Liver (tissue), 9 donors: ENCODE results near the gene UBE2M. TPM values are rescaled to one million over a fixed set of nuclear protein-coding genes. Genes with fewer than 3 reads are reported as not detected.
"Not testable (repeated sequence)": the region's sequence is repeated elsewhere in the genome, so short reads cannot be mapped to it uniquely, and the experiment has no call there.

ENCODE experiments used
- DNase-seq: peaks from one replicate; pipeline ENCODE4 v3.0.0-alpha.2; 2017; ENCODE audit warnings: low spot score
- H3K27ac ChIP-seq, 2 donors: one replicate each; pipeline ENCODE4 v1.7.0; 2013; ENCODE audit warnings: inconsistent platforms in 2 of 2, low read length in 2 of 2, control low read depth in 1 of 2, low read depth in 1 of 2, mild to moderate bottlenecking in 1 of 2
- H3K27me3 ChIP-seq, 4 donors: one replicate each; pipeline versions ENCODE4 v1.6.1 to v1.7.0; 2013; ENCODE audit warnings: low read length in 3 of 4, inconsistent platforms in 1 of 4, mild to moderate bottlenecking in 1 of 4, moderate library complexity in 1 of 4; ENCODE audit not compliant: control insufficient read depth in 4 of 4, insufficient read depth in 4 of 4
- H3K36me3 ChIP-seq, 4 donors: one replicate each; pipeline versions ENCODE4 v1.6.1 to v1.7.0; 2013; ENCODE audit warnings: low read length in 3 of 4, mild to moderate bottlenecking in 3 of 4, low read depth in 1 of 4, moderate library complexity in 1 of 4; ENCODE audit not compliant: control insufficient read depth in 4 of 4, insufficient read depth in 3 of 4
- H3K4me1 ChIP-seq, 4 donors: one replicate each; pipeline versions ENCODE4 v1.6.1 to v1.7.0; 2013; ENCODE audit warnings: low read length in 3 of 4, mild to moderate bottlenecking in 3 of 4, moderate library complexity in 1 of 4; ENCODE audit not compliant: control insufficient read depth in 4 of 4, insufficient read depth in 4 of 4
- H3K4me3 ChIP-seq, 3 donors: one replicate each; pipeline versions ENCODE4 v1.6.1 to v1.7.0; 2013; ENCODE audit warnings: low read length in 3 of 3, control low read depth in 1 of 3, low read depth in 1 of 3, mild to moderate bottlenecking in 1 of 3
- H3K9ac ChIP-seq, 2 donors: one replicate each; pipeline ENCODE4 v1.7.0; 2013; ENCODE audit warnings: low read length in 2 of 2, mild to moderate bottlenecking in 2 of 2, moderate library complexity in 2 of 2, control low read depth in 1 of 2, low read depth in 1 of 2
- H3K9me3 ChIP-seq, 4 donors: one replicate each; pipeline versions ENCODE4 v1.6.1 to v1.7.0; 2013; ENCODE audit warnings: low read length in 3 of 4; ENCODE audit not compliant: control insufficient read depth in 4 of 4
- ATF3 ChIP-seq: IDR thresholded peaks from 2 replicates; pipeline ENCODE4 v1.6.1; 2016; ENCODE audit warnings: antibody characterized with exemption
- CTCF ChIP-seq: fragments of 150-350 bp; IDR thresholded peaks from 2 replicates; pipeline ENCODE4 v1.5.1; 2017; ENCODE audit warnings: improper control_type of control experiment, low read depth, low read length; ENCODE audit not compliant: missing input control
- EGR1 ChIP-seq, 2 donors: IDR thresholded peaks; 2 replicates each; pipeline ENCODE4 v1.6.1; 2016 to 2018; ENCODE audit warnings: antibody characterized with exemption in 2 of 2, low read depth in 2 of 2
- FOXA1 ChIP-seq: IDR thresholded peaks from 2 replicates; pipeline ENCODE4 v1.6.1; 2016; ENCODE audit warnings: antibody characterized with exemption
- FOXA2 ChIP-seq: IDR thresholded peaks from 2 replicates; pipeline ENCODE4 v1.6.1; 2016; ENCODE audit warnings: antibody characterized with exemption
- GABPA ChIP-seq, 2 donors: IDR thresholded peaks in 1 of 2; conservative IDR thresholded peaks in 1 of 2; 2 replicates each; pipeline ENCODE4 v1.6.1; 2016; ENCODE audit warnings: antibody characterized with exemption in 2 of 2, mild to moderate bottlenecking in 1 of 2, moderate library complexity in 1 of 2
- HNF4A ChIP-seq, 2 donors: conservative IDR thresholded peaks; 2 replicates each; pipeline ENCODE4 v1.6.1; 2016; ENCODE audit warnings: antibody characterized with exemption in 2 of 2, mild to moderate bottlenecking in 2 of 2
- HNF4G ChIP-seq: IDR thresholded peaks from 2 replicates; pipeline ENCODE4 v1.6.1; 2016; ENCODE audit warnings: antibody characterized with exemption
- MAX ChIP-seq: IDR thresholded peaks from 2 replicates; pipeline ENCODE4 v1.6.1; 2016; ENCODE audit warnings: antibody characterized with exemption
- NR2F2 ChIP-seq: IDR thresholded peaks from 2 replicates; pipeline ENCODE4 v1.6.1; 2016; ENCODE audit warnings: antibody characterized with exemption
- RAD21 ChIP-seq, 2 donors: IDR thresholded peaks; 2 replicates each; pipeline ENCODE4 v1.6.1; 2016; ENCODE audit warnings: antibody characterized with exemption in 2 of 2, mild to moderate bottlenecking in 2 of 2
- RXRA ChIP-seq, 2 donors: IDR thresholded peaks; 2 replicates each; pipeline ENCODE4 v1.6.1; 2017 to 2018; ENCODE audit warnings: antibody characterized with exemption in 2 of 2, mild to moderate bottlenecking in 1 of 2
- SP1 ChIP-seq: IDR thresholded peaks from 2 replicates; pipeline ENCODE4 v1.6.1; 2018; ENCODE audit warnings: antibody characterized with exemption, mild to moderate bottlenecking
- TAF1 ChIP-seq: conservative IDR thresholded peaks from 2 replicates; pipeline ENCODE4 v1.6.1; 2016; ENCODE audit warnings: antibody characterized with exemption, mild to moderate bottlenecking
- YY1 ChIP-seq: IDR thresholded peaks from 2 replicates; pipeline ENCODE4 v1.6.1; 2016; ENCODE audit warnings: antibody characterized with exemption, mild to moderate bottlenecking
- ZBTB33 ChIP-seq: IDR thresholded peaks from 2 replicates; pipeline ENCODE4 v1.6.1; 2016; ENCODE audit warnings: antibody characterized with exemption
- WGBS: extraction: QIAGEN DNeasy Blood & Tissue Kit; methylation state at CpG from one replicate; pipeline ENCODE4 v1.1.7; 2013; 5-methylcytosine and 5-hydroxymethylcytosine counted together
- polyA plus RNA-seq, 2 donors: library from polyadenylated mRNA; stranded (reverse) in 1 of 2; unstranded in 1 of 2; fragments of 200-250 nt in 1 of 2; fragments of >200 nt in 1 of 2; fragmentation: Nextera tagmentation in 1 of 2; extraction: Ambion mirVana in 1 of 2; gene quantifications; one replicate each; pipeline versions ENCODE4 v1.2.1 to v1.2.3, GENCODE V29; 2013 to 2015
- total RNA-seq, 2 donors: library from RNA; depleted of rRNA; stranded (reverse); fragments of >200 nt; gene quantifications; one replicate each; pipeline ENCODE4 v1.2.3, GENCODE V29; 2014
- donor health status: healthy.
- donor health status: healthy.
- donor health status: healthy.
- donor health status: healthy.
- donor health status: healthy.

Gene UBE2M
- total and polyA plus RNA-seq, 4 donors: 7.6 to 30.7 (median 17.7) TPM

GRCh38 chr19:58543826-58544590 lies 14.4 kb downstream of the UBE2M start, which contains the start of gene TRIM28 (continued):
- peak; percentile 62 for TF ChIP-seq SP1
- TF ChIP-seq GABPA (IDR thresholded peaks at IDR 0.05 in 1 of 2, conservative IDR thresholded peaks at IDR 0.05 in 1 of 2): peak in 1 of 2 donors; percentile 77
- no peak for TF ChIP-seq ZBTB33
- TF ChIP-seq YY1: peak; percentile 53
- peak in 1 of 2 donors; percentile 47 for TF ChIP-seq RAD21 (IDR thresholded peaks at IDR 0.05)

GRCh38 chr19:58542641-58543372 lies 15.6 kb downstream of the UBE2M start:
- 80% methylated on average over 18 of the region's 18 CpGs for WGBS
- H3K36me3 ChIP-seq, H3K9ac ChIP-seq, H3K9me3 ChIP-seq, H3K4me3 ChIP-seq, H3K27me3 ChIP-seq, DNase-seq: not testable (repeated sequence)
- H3K27ac ChIP-seq: peak overlapping the region in 1 of 2 donors; percentile 91
- peaks cover 11 to 27% (median 20%) of the 10 kb centered on the region in 4 donors for H3K4me1 ChIP-seq

- H3K9me3 ChIP-seq, H3K27me3 ChIP-seq, H3K27ac ChIP-seq, H3K36me3 ChIP-seq, H3K4me3 ChIP-seq, DNase-seq, H3K4me1 ChIP-seq, H3K9ac ChIP-seq: not testable (repeated sequence)
Measured at GRCh38 chr19:58539169-58539559, 19.2 kb downstream of the UBE2M start.

- Histone ChIP-seq H3K27me3 (no peaks in the 10 kb centered on the region), H3K27ac (no peak overlapping the region), H3K9ac (no peak overlapping the region), H3K9me3 (no peaks in the 10 kb centered on the region), H3K36me3 (no peaks in the 10 kb centered on the region), H3K4me1 (peaks cover 0 to under 1% (median under 1%) of the 10 kb centered on the region in 4 donors), H3K4me3 (peak overlapping the region in 1 of 3 donors; percentile 12)
- no peak for TF ChIP-seq RXRA (IDR thresholded peaks at IDR 0.05)
- no peak for TF ChIP-seq MAX
- TF ChIP-seq FOXA1: no peak
- no peak for TF ChIP-seq HNF4A (conservative IDR thresholded peaks at IDR 0.05)
- TF ChIP-seq FOXA2: no peak
- TF ChIP-seq YY1: no peak
- TF ChIP-seq CTCF: no peak
- no peak for TF ChIP-seq RAD21 (IDR thresholded peaks at IDR 0.05)
- TF ChIP-seq NR2F2: no peak
- no peak for TF ChIP-seq GABPA (IDR thresholded peaks at IDR 0.05 in 1 of 2, conservative IDR thresholded peaks at IDR 0.05 in 1 of 2)
- no peak for TF ChIP-seq ZBTB33
- TF ChIP-seq SP1: no peak
- TF ChIP-seq HNF4G: no peak
- no peak for TF ChIP-seq TAF1
- TF ChIP-seq EGR1 (IDR thresholded peaks at IDR 0.05; ENCODE audit: low read depth in 2 of 2): no peak
- TF ChIP-seq ATF3: no peak
- peak; percentile 53 for DNase-seq
- 7% methylated on average over 55 of the region's 55 CpGs for WGBS
Measured at GRCh38 chr19:58538257-58539168, 19.9 kb downstream of the UBE2M start.
